Duodenal mucosa (tissue), 2 donors: ENCODE data around the gene GP5.

Source experiments
- H3K27ac ChIP-seq: one replicate; pipeline ENCODE4 v1.7.0; 2013; ENCODE audit warnings: low read depth, low read length
- H3K27me3 ChIP-seq, 2 donors: one replicate each; pipeline ENCODE4 v1.7.0; 2013; ENCODE audit warnings: low read length in 2 of 2, control low read depth in 1 of 2; ENCODE audit not compliant: insufficient read depth in 2 of 2, control insufficient read depth in 1 of 2
- H3K36me3 ChIP-seq, 2 donors: one replicate each; pipeline ENCODE4 v1.7.0; 2013; ENCODE audit warnings: low read length in 2 of 2, control low read depth in 1 of 2; ENCODE audit not compliant: insufficient read depth in 2 of 2, control insufficient read depth in 1 of 2
- H3K4me1 ChIP-seq, 2 donors: one replicate each; pipeline ENCODE4 v1.7.0; 2013; ENCODE audit warnings: low read length in 2 of 2, control low read depth in 1 of 2; ENCODE audit not compliant: insufficient read depth in 2 of 2, control insufficient read depth in 1 of 2
- H3K4me3 ChIP-seq, 2 donors: one replicate each; pipeline ENCODE4 v1.7.0; 2013; ENCODE audit warnings: low read length in 2 of 2, low read depth in 1 of 2
- H3K9ac ChIP-seq, 2 donors: one replicate each; pipeline ENCODE4 v1.7.0; 2013; ENCODE audit warnings: low read length in 2 of 2, low read depth in 1 of 2
- H3K9me3 ChIP-seq, 2 donors: one replicate each; pipeline ENCODE4 v1.7.0; 2013; ENCODE audit warnings: low read length in 2 of 2, control low read depth in 1 of 2; ENCODE audit not compliant: control insufficient read depth in 1 of 2

The GP5 gene

DNA sequence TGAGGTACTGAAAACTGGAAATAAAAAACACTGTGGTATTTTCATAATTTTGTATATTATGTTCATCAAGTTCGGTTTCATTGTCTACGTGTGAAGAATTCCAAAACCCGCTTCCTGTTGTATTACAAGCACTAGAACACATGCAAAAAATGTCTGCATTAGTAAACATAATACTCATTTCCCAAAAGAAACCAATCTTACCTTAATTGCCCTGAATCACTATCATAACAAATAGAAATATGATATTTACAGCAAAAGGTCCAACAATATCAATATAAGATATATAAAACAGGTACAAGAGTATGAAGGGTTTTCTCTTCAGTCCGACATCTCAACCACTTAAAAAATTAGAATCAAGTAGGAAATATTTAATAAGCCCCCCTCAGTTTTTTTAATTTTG lies 26.3 kb upstream of the GP5 start:
- no peaks in the 10 kb centered on the region for H3K9me3 ChIP-seq
- peaks cover 19 to 40% of the 10 kb centered on the region in 2 donors for H3K36me3 ChIP-seq
- H3K27ac ChIP-seq: no peak overlapping the region
- H3K27me3 ChIP-seq: no peaks in the 10 kb centered on the region
- no peaks in the 10 kb centered on the region for H3K4me1 ChIP-seq
- H3K9ac ChIP-seq: no peak overlapping the region
- no peak overlapping the region for H3K4me3 ChIP-seq

DNA sequence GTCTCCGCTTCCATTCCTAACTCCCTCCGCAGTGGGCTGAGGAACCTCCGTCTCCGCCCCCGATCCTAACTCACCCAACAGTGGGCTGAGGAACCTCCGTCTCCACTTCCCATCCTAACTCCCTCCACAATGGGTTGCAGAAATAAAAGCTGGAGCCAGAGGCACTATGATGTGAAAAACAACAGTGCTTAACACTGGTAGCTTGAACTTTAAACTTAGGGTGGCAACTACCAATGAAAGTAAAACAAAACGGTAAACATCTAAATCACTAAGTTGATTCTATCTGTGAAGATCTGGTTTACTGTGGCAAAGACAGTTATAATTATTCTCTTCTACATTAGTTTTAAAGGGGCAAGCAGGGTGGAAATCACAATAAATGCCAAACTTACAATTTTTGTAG lies 25.9 kb upstream of the GP5 start:
- Histone ChIP-seq H3K4me1 (no peaks in the 10 kb centered on the region), H3K27ac (no peak overlapping the region), H3K4me3 (no peak overlapping the region), H3K27me3 (no peaks in the 10 kb centered on the region), H3K36me3 (peaks cover 18 to 37% of the 10 kb centered on the region in 2 donors), H3K9me3 (no peaks in the 10 kb centered on the region), H3K9ac (no peak overlapping the region)

DNA sequence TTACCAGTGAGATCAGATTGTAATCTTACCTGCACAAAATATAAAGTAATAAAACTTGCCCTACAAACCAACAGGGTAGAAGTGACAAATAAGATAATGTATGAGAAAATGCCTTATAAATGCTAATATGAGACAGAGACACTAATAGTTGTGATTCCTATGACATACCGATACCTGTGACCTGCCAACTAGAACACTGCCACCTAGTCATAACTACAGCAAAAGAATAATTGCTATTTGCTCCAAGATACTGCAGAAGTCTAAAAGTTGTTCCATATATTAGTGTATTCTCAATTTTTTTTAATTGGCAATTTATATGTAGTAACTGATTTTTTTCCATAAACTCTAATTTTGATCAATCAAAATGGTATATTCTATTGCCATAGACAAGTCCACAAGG lies 25.3 kb upstream of the GP5 start:
- Histone ChIP-seq H3K4me3 (no peak overlapping the region), H3K4me1 (no peaks in the 10 kb centered on the region), H3K36me3 (peaks cover 12 to 36% of the 10 kb centered on the region in 2 donors), H3K27me3 (no peaks in the 10 kb centered on the region), H3K27ac (no peak overlapping the region), H3K9ac (no peak overlapping the region), H3K9me3 (no peaks in the 10 kb centered on the region)

DNA sequence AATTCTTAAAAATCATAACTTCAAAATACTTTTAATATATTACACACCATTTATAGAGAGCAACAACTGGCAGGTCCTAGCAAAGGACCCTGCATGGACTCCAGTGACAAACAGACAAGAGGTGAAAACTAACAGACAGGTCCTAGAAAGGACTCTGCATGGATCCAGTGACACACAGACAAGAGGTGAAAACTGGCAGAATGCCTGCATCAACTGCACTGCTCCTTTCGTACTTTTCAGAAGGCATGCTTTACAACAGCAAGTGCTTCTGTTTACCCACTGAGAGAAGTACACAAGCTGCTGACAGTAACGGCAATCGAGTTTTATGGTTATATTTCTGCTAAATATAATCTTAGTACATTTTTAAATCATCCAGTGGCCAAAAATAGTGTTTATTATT lies 24.3 kb upstream of the GP5 start:
- H3K4me3 ChIP-seq: no peak overlapping the region
- no peaks in the 10 kb centered on the region for H3K4me1 ChIP-seq
- H3K9me3 ChIP-seq: no peaks in the 10 kb centered on the region
- H3K9ac ChIP-seq: no peak overlapping the region
- H3K27ac ChIP-seq: no peak overlapping the region
- H3K36me3 ChIP-seq: peaks cover 15 to 43% of the 10 kb centered on the region in 2 donors
- H3K27me3 ChIP-seq: no peaks in the 10 kb centered on the region

DNA sequence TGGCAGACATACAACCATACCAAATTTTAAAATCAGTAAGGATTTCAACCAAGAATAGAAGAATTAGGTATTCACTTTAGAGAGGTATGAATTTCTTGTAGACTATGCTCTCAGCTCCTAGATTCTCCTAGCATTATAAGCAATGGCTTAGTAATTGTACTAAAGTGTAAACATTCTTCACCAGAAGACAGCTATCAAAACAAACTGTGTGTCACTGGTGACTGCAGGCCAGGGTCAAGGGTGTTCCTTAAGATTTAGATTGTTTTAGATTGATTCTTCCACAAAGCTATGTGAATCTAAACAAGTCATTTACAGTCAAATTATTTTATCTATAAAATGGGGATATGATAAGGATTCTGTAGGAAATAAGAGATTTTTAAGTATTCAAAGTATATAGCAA lies 23.1 kb upstream of the GP5 start:
- H3K27ac ChIP-seq: no peak overlapping the region
- H3K4me3 ChIP-seq: no peak overlapping the region
- H3K4me1 ChIP-seq: no peaks in the 10 kb centered on the region
- peaks cover 15 to 43% of the 10 kb centered on the region in 2 donors for H3K36me3 ChIP-seq
- no peaks in the 10 kb centered on the region for H3K27me3 ChIP-seq
- H3K9ac ChIP-seq: no peak overlapping the region
- no peaks in the 10 kb centered on the region for H3K9me3 ChIP-seq

DNA sequence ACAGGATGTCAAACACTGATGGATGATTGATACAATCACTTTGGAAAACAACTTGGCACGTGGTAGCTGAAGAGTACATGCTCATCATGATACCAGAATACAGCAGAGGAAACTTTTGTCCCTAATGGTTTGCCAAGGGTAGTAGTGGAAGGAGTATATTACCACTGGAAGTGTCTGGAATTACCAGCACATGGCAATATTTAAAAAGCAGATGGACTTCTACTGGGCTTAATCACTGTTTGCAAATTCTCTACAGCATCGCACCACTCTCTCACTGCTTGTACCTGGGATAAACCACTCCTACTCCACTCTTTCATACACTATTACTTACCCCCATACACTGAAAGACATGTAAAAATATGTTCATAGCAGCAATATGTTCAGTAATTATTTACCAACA lies 19.6 kb upstream of the GP5 start:
- Histone ChIP-seq H3K9me3 (no peaks in the 10 kb centered on the region), H3K27ac (no peak overlapping the region), H3K27me3 (no peaks in the 10 kb centered on the region), H3K9ac (no peak overlapping the region), H3K4me3 (no peak overlapping the region), H3K36me3 (peaks cover 10 to 19% of the 10 kb centered on the region in 2 donors), H3K4me1 (no peaks in the 10 kb centered on the region)

DNA sequence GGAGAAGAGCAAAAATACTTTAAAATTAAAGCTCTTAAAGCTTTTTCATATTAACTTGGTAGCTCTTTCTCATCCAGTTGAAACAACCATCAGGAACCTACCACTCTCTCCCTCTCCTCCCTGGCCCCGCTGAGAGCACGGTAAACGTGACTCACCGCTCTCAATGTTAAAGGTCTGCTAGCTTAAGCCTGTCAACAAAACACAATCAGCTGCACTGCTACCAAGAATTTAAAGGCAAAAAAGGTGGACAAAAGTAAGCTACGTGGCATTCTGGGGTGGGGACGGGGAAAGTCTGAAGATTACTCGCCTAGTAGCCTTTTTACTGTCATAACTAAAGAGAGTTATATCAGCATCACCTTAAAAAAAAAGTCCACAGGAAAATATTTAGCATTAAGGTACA lies 8.4 kb upstream of the GP5 start:
- Histone ChIP-seq H3K36me3 (peaks cover 8 to 32% of the 10 kb centered on the region in 2 donors), H3K9me3 (no peaks in the 10 kb centered on the region), H3K27ac (no peak overlapping the region), H3K27me3 (no peaks in the 10 kb centered on the region), H3K4me3 (no peak overlapping the region), H3K4me1 (peaks cover 0 to 5% of the 10 kb centered on the region in 2 donors), H3K9ac (no peak overlapping the region)

DNA sequence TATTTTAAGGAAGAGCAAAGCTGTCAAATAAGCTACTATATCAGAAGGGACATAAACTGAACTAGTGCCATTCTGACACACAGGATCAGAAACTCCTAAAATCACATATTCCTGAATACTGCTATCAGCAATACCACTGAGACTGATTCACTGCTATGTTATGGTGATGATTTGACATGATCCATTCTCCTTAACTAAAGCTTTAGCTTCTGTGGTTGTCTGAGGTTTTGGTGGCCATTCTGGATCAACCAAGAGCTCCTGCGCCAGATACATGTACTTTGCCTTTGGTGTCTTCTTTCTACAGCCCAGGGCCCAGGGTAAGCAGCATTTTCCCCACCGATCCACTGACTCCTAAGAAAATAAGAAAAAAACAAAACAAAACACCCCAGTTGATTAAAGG lies 6.7 kb upstream of the GP5 start:
- Histone ChIP-seq H3K4me1 (peaks cover 0 to 5% of the 10 kb centered on the region in 2 donors), H3K9ac (no peak overlapping the region), H3K9me3 (no peaks in the 10 kb centered on the region), H3K36me3 (peaks cover 8 to 24% of the 10 kb centered on the region in 2 donors), H3K27ac (no peak overlapping the region), H3K4me3 (no peak overlapping the region), H3K27me3 (no peaks in the 10 kb centered on the region)

DNA sequence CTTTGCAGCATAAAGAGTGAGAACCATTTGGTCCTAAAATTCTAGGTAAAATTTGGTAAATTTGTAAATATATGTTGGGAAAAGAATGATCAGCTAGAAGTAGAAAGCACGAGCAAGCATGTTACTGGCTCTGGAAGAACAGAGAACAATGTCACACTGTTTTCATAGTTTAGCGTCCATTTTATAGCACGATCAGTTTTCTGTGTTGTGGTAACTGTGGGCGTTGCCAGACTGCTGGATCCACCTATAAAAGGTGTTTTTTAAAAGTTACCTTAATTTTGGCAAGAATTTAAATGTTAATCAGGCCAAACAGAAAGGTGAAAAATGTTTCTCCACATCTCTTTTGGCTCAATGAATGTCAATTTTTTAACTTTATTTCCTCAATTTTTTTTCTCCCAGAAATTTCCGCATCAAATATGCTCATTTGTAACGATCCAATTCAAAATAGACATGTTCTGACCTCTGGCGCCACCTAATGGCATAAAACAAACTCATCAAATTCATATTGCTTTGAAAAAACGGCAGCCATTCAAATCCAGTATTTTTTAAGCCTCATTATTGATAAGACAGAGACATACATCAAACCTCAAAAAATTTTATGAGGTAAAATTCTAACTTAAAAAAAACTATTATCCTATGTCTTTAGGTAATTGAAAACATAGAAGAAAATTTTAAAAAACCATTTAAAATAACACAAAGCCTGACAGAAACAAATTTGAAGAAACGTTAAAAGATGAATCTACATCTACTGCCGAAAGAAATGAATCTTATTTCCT lies 5.5 kb upstream of the GP5 start:
- peaks cover 0 to 5% of the 10 kb centered on the region in 2 donors for H3K4me1 ChIP-seq
- H3K9me3 ChIP-seq: no peaks in the 10 kb centered on the region
- H3K36me3 ChIP-seq: peaks cover 8 to 22% of the 10 kb centered on the region in 2 donors
- H3K27ac ChIP-seq: no peak overlapping the region
- H3K4me3 ChIP-seq: no peak overlapping the region
- H3K9ac ChIP-seq: no peak overlapping the region
- H3K27me3 ChIP-seq: no peaks in the 10 kb centered on the region

DNA sequence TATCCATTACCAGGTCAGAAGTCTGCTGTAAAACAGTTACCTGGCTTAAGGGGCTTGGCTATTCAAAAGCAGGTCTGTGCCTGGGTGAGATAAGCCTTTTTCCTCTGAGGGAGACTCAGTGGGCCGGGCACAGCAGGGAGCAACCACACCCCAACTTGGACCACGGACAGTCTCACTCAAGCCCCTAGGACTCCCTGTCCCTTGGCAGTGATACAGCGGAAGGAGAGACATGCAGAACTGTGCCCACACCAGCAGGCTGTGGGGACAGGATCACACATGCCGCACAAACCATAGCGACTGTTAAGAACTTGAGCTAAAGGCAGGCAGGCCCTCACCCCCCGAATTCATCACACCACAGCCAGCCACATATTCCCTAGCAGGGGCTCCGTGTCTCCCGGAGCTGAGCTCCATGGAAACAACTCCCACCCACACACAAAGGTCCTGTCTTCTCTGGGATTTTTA lies 2.8 kb upstream of the GP5 start:
- Histone ChIP-seq H3K9ac (no peak overlapping the region), H3K4me3 (no peak overlapping the region), H3K36me3 (peaks cover 7 to 8% of the 10 kb centered on the region in 2 donors), H3K27ac (no peak overlapping the region), H3K4me1 (peaks cover 9 to 10% of the 10 kb centered on the region in 2 donors), H3K27me3 (peaks cover 0 to 15% of the 10 kb centered on the region in 2 donors), H3K9me3 (no peaks in the 10 kb centered on the region)
